ENCODE results near the gene ITPK1. TPM values are rescaled to one million over a fixed set of nuclear protein-coding genes. Genes with fewer than 3 reads are reported as not detected.

The ITPK1 gene
- total RNA-seq, 1 experiment from 2014 or later: 25.9 TPM

DNA sequence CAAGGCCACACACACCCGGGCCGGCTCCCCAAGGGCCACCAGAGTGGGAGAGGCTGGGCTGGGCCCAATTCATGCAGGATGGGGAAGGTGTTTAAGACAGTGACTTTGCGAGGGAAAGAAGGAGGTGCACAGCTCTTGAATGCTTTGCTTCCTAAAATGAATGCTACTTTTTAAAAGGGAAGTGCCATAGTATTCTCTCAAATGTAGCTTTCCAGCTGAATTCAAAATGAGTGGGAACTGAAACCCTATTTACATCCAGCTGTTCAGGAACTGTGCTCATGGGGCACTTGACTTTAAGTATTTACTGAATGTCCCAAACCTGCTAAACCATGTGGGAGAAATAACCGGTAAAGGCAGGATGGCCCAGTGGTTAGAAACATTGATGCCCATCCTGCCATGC is 7.6 kb downstream of the ITPK1 start:
- ChIA-PET CTCF (no interaction called here), POLR2A (no interaction called here)
- no peaks in the 10 kb centered on the region for H3K27me3 ChIP-seq (ENCODE audit: control insufficient read depth, insufficient read depth, low read length)
- ATAC-seq: no peak
- DNase-seq (ENCODE audit: low read depth, low spot score): no peak
- BruUV-seq (replicated peaks): no TSS peak
- no peak overlapping the region for H3K27ac ChIP-seq (ENCODE audit: low read length)
- no peak for TF ChIP-seq SIN3A (IDR thresholded peaks at IDR 0.05; ENCODE audit: borderline replicate concordance, insufficient read depth, low read depth, low read length)
- TF ChIP-seq, protein P1, sequence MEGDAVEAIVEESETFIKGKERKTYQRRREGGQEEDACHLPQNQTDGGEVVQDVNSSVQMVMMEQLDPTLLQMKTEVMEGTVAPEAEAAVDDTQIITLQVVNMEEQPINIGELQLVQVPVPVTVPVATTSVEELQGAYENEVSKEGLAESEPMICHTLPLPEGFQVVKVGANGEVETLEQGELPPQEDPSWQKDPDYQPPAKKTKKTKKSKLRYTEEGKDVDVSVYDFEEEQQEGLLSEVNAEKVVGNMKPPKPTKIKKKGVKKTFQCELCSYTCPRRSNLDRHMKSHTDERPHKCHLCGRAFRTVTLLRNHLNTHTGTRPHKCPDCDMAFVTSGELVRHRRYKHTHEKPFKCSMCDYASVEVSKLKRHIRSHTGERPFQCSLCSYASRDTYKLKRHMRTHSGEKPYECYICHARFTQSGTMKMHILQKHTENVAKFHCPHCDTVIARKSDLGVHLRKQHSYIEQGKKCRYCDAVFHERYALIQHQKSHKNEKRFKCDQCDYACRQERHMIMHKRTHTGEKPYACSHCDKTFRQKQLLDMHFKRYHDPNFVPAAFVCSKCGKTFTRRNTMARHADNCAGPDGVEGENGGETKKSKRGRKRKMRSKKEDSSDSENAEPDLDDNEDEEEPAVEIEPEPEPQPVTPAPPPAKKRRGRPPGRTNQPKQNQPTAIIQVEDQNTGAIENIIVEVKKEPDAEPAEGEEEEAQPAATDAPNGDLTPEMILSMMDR (IDR thresholded peaks at IDR 0.05): no peak
- TF ChIP-seq POLR2AphosphoS5 (IDR thresholded peaks at IDR 0.05; ENCODE audit: low read depth, low read length): no peak
- TF ChIP-seq TCF7L2 (IDR thresholded peaks at IDR 0.05; ENCODE audit: low read depth, low read length): no peak
- TF ChIP-seq, protein P2, sequence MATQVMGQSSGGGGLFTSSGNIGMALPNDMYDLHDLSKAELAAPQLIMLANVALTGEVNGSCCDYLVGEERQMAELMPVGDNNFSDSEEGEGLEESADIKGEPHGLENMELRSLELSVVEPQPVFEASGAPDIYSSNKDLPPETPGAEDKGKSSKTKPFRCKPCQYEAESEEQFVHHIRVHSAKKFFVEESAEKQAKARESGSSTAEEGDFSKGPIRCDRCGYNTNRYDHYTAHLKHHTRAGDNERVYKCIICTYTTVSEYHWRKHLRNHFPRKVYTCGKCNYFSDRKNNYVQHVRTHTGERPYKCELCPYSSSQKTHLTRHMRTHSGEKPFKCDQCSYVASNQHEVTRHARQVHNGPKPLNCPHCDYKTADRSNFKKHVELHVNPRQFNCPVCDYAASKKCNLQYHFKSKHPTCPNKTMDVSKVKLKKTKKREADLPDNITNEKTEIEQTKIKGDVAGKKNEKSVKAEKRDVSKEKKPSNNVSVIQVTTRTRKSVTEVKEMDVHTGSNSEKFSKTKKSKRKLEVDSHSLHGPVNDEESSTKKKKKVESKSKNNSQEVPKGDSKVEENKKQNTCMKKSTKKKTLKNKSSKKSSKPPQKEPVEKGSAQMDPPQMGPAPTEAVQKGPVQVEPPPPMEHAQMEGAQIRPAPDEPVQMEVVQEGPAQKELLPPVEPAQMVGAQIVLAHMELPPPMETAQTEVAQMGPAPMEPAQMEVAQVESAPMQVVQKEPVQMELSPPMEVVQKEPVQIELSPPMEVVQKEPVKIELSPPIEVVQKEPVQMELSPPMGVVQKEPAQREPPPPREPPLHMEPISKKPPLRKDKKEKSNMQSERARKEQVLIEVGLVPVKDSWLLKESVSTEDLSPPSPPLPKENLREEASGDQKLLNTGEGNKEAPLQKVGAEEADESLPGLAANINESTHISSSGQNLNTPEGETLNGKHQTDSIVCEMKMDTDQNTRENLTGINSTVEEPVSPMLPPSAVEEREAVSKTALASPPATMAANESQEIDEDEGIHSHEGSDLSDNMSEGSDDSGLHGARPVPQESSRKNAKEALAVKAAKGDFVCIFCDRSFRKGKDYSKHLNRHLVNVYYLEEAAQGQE (IDR thresholded peaks at IDR 0.05; ENCODE audit: insufficient read depth in 1 of 2, low read depth in 2 of 2, low read length in 1 of 2): no peak
- H3K36me3 ChIP-seq (ENCODE audit: control insufficient read depth, insufficient read depth, low read length): no peaks in the 10 kb centered on the region
- no peak overlapping the region for H3K4me3 ChIP-seq (ENCODE audit: low read depth in 2 of 2, low read length in 2 of 2)
- intact Hi-C loops (cut with micrococcal nuclease; ENCODE audit: unreplicated experiment): no loop called here
- H3K9me3 ChIP-seq (ENCODE audit: control insufficient read depth, insufficient read depth, low read depth, low read length): no peaks in the 10 kb centered on the region
- peaks cover 3% of the 10 kb centered on the region; the same call in 1 of the 2 replicates for H3K4me1 ChIP-seq (ENCODE audit: control insufficient read depth, insufficient read depth, low read length)
- in situ Hi-C loops (cut with HindIII; ENCODE audit: low pct_unique_long_range_greater_than_20kb, low sequenced_read_pairs): no loop called here

DNA sequence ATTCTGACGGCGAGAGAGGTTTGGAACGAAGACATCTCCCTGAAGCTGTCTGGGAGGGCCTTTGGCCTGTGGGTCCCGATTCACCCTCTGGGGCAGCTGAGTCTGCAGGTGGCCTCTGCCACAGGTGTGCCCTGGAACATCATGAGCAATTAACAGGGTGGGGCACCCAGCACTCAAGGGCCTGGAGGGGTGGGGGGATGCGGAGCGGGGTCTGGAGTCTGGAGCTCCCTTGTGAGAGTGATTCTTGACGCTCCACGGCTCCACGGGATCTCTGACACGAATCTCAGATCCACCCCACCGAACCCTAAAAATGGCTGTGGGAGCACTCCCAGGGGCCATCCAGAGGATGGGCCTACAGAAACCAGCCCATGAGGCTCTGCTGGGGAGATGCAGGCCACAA is 8.3 kb downstream of the ITPK1 start:
- no peaks in the 10 kb centered on the region for H3K9me3 ChIP-seq (ENCODE audit: control insufficient read depth, insufficient read depth, low read depth, low read length)
- no peak overlapping the region for H3K27ac ChIP-seq (ENCODE audit: low read length)
- TF ChIP-seq, protein P1 (IDR thresholded peaks at IDR 0.05): no peak
- TF ChIP-seq TCF7L2 (IDR thresholded peaks at IDR 0.05; ENCODE audit: low read depth, low read length) (no peak), SIN3A (IDR thresholded peaks at IDR 0.05; ENCODE audit: borderline replicate concordance, insufficient read depth, low read depth, low read length) (no peak), POLR2AphosphoS5 (IDR thresholded peaks at IDR 0.05; ENCODE audit: low read depth, low read length) (no peak)
- TF ChIP-seq, protein P2 (IDR thresholded peaks at IDR 0.05; ENCODE audit: insufficient read depth in 1 of 2, low read depth in 2 of 2, low read length in 1 of 2): no peak
- DNase-seq (ENCODE audit: low read depth, low spot score) (no peak), ATAC-seq (no peak)
- CTCF ChIA-PET: no interaction called here
- in situ Hi-C loops (cut with HindIII; ENCODE audit: low pct_unique_long_range_greater_than_20kb, low sequenced_read_pairs): no loop called here
- intact Hi-C loops (cut with micrococcal nuclease; ENCODE audit: unreplicated experiment): no loop called here
- POLR2A ChIA-PET: interaction anchor here (0.7 kb wide), 1 partner anchor 581 kb away, joined by 3 read pairs; no protein-coding TSS in a partner anchor
- no peaks in the 10 kb centered on the region for H3K4me1 ChIP-seq (ENCODE audit: control insufficient read depth, insufficient read depth, low read length)
- H3K36me3 ChIP-seq (ENCODE audit: control insufficient read depth, insufficient read depth, low read length): no peaks in the 10 kb centered on the region
- no peaks in the 10 kb centered on the region for H3K27me3 ChIP-seq (ENCODE audit: control insufficient read depth, insufficient read depth, low read length)
- no TSS peak for BruUV-seq (replicated peaks)
- H3K4me3 ChIP-seq (ENCODE audit: low read depth in 2 of 2, low read length in 2 of 2): no peak overlapping the region

All from Panc1 (cell line).